ENCODE data around the gene TUBG1. TPM values are rescaled to one million over a fixed set of nuclear protein-coding genes. Genes with fewer than 3 reads are reported as not detected.

TUBG1 gene
- total RNA-seq, 1 experiment from 2014 or later, result 114 TPM

GRCh38 chr17:42586514-42587230 lies 22.8 kb upstream of the TUBG1 start:
- no peaks in the 10 kb centered on the region for H3K27me3 ChIP-seq (ENCODE audit: low read length)
- H2AFZ ChIP-seq (ENCODE audit: low read length), result no peak overlapping the region
- no peaks in the 10 kb centered on the region for H3F3A ChIP-seq (ENCODE audit: low read length, unreplicated experiment)
- DNase-seq (no peak), ATAC-seq (no peak)
- no peak overlapping the region for H3K27ac ChIP-seq (ENCODE audit: low read length)
- POLR2A ChIA-PET (ENCODE audit: unreplicated experiment), result no interaction called here
- no peaks in the 10 kb centered on the region for H3K4me1 ChIP-seq (ENCODE audit: insufficient read depth, low read length)
- H4K20me1 ChIP-seq (ENCODE audit: low read length), result no peaks in the 10 kb centered on the region
- intact Hi-C loops (cut with micrococcal nuclease), result no loop called here
- no TSS peak for BruUV-seq (replicated peaks)
- H3K9ac ChIP-seq (ENCODE audit: low read length), result no peak overlapping the region
- H3K4me2 ChIP-seq (ENCODE audit: low read length), result no peak overlapping the region
- no peaks in the 10 kb centered on the region for H3K79me2 ChIP-seq (ENCODE audit: low read length)
- no peaks in the 10 kb centered on the region for H3K9me3 ChIP-seq (ENCODE audit: low read length)
- H3K36me3 ChIP-seq (ENCODE audit: low read depth, low read length), result peaks cover 3% of the 10 kb centered on the region
- no peak overlapping the region for H3K4me3 ChIP-seq (ENCODE audit: low read length)
- TF ChIP-seq EZH2 (IDR thresholded peaks at IDR 0.05; ENCODE audit: low read length, unreplicated experiment) (no peak), EZH2phosphoT487 (IDR thresholded peaks at IDR 0.05; ENCODE audit: borderline replicate concordance, low read length) (no peak)
- TF ChIP-seq, protein P1, sequence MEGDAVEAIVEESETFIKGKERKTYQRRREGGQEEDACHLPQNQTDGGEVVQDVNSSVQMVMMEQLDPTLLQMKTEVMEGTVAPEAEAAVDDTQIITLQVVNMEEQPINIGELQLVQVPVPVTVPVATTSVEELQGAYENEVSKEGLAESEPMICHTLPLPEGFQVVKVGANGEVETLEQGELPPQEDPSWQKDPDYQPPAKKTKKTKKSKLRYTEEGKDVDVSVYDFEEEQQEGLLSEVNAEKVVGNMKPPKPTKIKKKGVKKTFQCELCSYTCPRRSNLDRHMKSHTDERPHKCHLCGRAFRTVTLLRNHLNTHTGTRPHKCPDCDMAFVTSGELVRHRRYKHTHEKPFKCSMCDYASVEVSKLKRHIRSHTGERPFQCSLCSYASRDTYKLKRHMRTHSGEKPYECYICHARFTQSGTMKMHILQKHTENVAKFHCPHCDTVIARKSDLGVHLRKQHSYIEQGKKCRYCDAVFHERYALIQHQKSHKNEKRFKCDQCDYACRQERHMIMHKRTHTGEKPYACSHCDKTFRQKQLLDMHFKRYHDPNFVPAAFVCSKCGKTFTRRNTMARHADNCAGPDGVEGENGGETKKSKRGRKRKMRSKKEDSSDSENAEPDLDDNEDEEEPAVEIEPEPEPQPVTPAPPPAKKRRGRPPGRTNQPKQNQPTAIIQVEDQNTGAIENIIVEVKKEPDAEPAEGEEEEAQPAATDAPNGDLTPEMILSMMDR (conservative IDR thresholded peaks at IDR 0.05; ENCODE audit: low read depth, low read length), result no peak
- CTCF ChIA-PET, result no interaction called here
- no peaks in the 10 kb centered on the region for H3K9me2 ChIP-seq (replicated peaks; ENCODE audit: low read length)

GRCh38 chr17:42590886-42591285 lies 18.6 kb upstream of the TUBG1 start:
- Histone ChIP-seq H3F3A (ENCODE audit: low read length, unreplicated experiment) (no peaks in the 10 kb centered on the region), H3K27ac (ENCODE audit: low read length) (no peak overlapping the region), H3K79me2 (ENCODE audit: low read length) (no peaks in the 10 kb centered on the region), H3K4me3 (ENCODE audit: low read length) (no peak overlapping the region), H3K27me3 (ENCODE audit: low read length) (no peaks in the 10 kb centered on the region), H3K36me3 (ENCODE audit: low read depth, low read length) (peaks cover 3% of the 10 kb centered on the region; the same call in 1 of the 2 replicates), H3K9ac (ENCODE audit: low read length) (no peak overlapping the region), H3K4me1 (ENCODE audit: insufficient read depth, low read length) (no peaks in the 10 kb centered on the region), H3K9me2 (replicated peaks; ENCODE audit: low read length) (no peaks in the 10 kb centered on the region), H4K20me1 (ENCODE audit: low read length) (no peaks in the 10 kb centered on the region), H3K9me3 (ENCODE audit: low read length) (no peaks in the 10 kb centered on the region), H2AFZ (ENCODE audit: low read length) (no peak overlapping the region), H3K4me2 (ENCODE audit: low read length) (no peak overlapping the region)
- DNase-seq, result no peak
- intact Hi-C loops (cut with micrococcal nuclease), result no loop called here
- ChIA-PET CTCF (interaction anchor here (0.7 kb wide), 1 partner anchor 145 kb away, joined by 3 read pairs; no protein-coding TSS in a partner anchor), POLR2A (ENCODE audit: unreplicated experiment) (no interaction called here)
- BruUV-seq (replicated peaks), result no TSS peak
- ATAC-seq, result no peak
- TF ChIP-seq, protein P1 (conservative IDR thresholded peaks at IDR 0.05; ENCODE audit: low read depth, low read length), result no peak
- no peak for TF ChIP-seq EZH2 (IDR thresholded peaks at IDR 0.05; ENCODE audit: low read length, unreplicated experiment)
- TF ChIP-seq EZH2phosphoT487 (IDR thresholded peaks at IDR 0.05; ENCODE audit: borderline replicate concordance, low read length), result no peak

- ChIA-PET CTCF (interaction anchor here (0.7 kb wide), 1 partner anchor 144 kb away, joined by 3 read pairs; no protein-coding TSS in a partner anchor), POLR2A (ENCODE audit: unreplicated experiment) (no interaction called here)
- Histone ChIP-seq H3K79me2 (ENCODE audit: low read length) (no peaks in the 10 kb centered on the region), H3K36me3 (ENCODE audit: low read depth, low read length) (peaks cover 3% of the 10 kb centered on the region; the same call in 1 of the 2 replicates), H3K27me3 (ENCODE audit: low read length) (no peaks in the 10 kb centered on the region), H3K4me3 (ENCODE audit: low read length) (no peak overlapping the region), H3K4me2 (ENCODE audit: low read length) (no peak overlapping the region), H3K4me1 (ENCODE audit: insufficient read depth, low read length) (no peaks in the 10 kb centered on the region), H4K20me1 (ENCODE audit: low read length) (no peaks in the 10 kb centered on the region), H3F3A (ENCODE audit: low read length, unreplicated experiment) (no peaks in the 10 kb centered on the region), H3K9me3 (ENCODE audit: low read length) (no peaks in the 10 kb centered on the region), H3K27ac (ENCODE audit: low read length) (no peak overlapping the region), H2AFZ (ENCODE audit: low read length) (no peak overlapping the region), H3K9me2 (replicated peaks; ENCODE audit: low read length) (no peaks in the 10 kb centered on the region), H3K9ac (ENCODE audit: low read length) (no peak overlapping the region)
- no peak for TF ChIP-seq EZH2phosphoT487 (IDR thresholded peaks at IDR 0.05; ENCODE audit: borderline replicate concordance, low read length)
- TF ChIP-seq, protein P1 (conservative IDR thresholded peaks at IDR 0.05; ENCODE audit: low read depth, low read length), result no peak
- no peak for TF ChIP-seq EZH2 (IDR thresholded peaks at IDR 0.05; ENCODE audit: low read length, unreplicated experiment)
- ATAC-seq, result no peak
- no TSS peak for BruUV-seq (replicated peaks)
- intact Hi-C loops (cut with micrococcal nuclease), result no loop called here
- no peak for DNase-seq
Observed at GRCh38 chr17:42591411-42591810, 18.1 kb upstream of the TUBG1 start.

Measured in PC-3 (cell line).